GM21360 (cell line): ENCODE data around the gene KCNAB3.
A peak's percentile ranks its signal among the peaks of the same experiment; 100 is the strongest.

Source experiments
- ATAC-seq: cut with Tn5 transposase; IDR thresholded peaks from one replicate; pipeline ENCODE4 v1.9.1; 2021; ENCODE audit warnings: mild to moderate bottlenecking, moderate library complexity; ENCODE audit not compliant: unreplicated experiment

Gene KCNAB3

DNA sequence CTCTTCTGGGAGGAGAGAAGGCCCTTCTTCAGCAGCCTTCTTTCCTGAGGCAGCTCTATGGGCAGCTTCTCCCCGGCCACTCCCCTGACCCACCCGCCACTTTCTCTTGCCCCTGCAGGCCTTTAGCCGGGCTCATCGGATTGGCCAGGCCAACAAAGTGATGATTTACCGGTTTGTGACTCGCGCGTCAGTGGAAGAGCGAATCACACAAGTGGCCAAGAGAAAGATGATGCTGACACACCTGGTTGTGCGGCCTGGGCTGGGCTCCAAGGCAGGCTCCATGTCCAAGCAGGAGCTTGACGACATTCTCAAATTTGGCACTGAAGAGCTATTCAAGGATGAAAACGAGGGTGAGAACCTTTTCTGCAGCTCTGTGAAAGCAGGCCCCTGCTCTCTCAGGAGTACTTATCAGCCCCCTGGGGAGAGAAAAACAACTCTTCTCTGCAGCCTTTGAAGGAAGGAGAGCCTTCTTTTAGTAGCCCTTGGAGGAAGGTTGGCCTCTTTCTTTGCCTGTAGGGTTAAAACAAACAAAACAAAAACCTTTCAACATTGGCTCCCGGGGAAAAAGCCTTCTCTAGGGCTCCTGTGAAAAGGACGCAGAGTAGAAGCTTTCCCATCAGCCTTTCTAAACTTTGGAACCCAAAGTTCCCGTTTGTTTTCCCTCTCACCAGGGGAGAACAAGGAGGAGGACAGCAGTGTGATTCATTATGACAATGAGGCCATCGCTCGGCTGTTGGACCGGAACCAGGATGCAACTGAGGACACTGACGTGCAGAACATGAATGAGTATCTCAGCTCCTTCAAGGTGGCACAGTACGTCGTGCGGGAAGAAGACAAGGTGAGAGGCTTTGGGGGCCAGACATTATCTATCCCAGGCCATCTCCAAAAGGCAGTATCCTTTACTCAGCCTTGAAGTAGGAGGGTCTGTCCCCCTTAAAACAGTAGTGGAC, 26.2 kb downstream of the KCNAB3 start:
- no peak for ATAC-seq

GRCh38 chr17:7897773-7898172, 31.9 kb downstream of the KCNAB3 start:
- ATAC-seq, result no peak

GRCh38 chr17:7897090-7897489, 32.6 kb downstream of the KCNAB3 start:
- ATAC-seq, result no peak

DNA sequence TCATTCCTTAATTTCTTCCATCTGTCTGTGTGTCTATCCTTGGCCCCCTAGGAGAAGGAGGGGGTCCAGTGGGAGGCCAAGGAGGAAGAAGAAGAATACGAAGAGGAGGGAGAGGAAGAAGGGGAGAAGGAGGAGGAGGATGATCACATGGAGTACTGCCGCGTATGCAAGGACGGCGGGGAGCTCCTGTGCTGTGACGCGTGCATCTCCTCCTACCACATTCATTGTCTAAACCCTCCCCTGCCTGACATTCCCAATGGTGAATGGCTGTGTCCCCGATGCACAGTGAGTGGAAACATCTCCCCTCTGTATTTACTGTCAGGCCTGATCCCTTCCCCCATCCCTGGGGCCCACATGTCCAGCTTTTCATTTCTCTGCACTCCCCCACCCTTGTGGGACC, 34.8 kb downstream of the KCNAB3 start:
- no peak for ATAC-seq

- ATAC-seq, result no peak
Observed at GRCh38 chr17:7894226-7894625, 35.4 kb downstream of the KCNAB3 start.

DNA sequence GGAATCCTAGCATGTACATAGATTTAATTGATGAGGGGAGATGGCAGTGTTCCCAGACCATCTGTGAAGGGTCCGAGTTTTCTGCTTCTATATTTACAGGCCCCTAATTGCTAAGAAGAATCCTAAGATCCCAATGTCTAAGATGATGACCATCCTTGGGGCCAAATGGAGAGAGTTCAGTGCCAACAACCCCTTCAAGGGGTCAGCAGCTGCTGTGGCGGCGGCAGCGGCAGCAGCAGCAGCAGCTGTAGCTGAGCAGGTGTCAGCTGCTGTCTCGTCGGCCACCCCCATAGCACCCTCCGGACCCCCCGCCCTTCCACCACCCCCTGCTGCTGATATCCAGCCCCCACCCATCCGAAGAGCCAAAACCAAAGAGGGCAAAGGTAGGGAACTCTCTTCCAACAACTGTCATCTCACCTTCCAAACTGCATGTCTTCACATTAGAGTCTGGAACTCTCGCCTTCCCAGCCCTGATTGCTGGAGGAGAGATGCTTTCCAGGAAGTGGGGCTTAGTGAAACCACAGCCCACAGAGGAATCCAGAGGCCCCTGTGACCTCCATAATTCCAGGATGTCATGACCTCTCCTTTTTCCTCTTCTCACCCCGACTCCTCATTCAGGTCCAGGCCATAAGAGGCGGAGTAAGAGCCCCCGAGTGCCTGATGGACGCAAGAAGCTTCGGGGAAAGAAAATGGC, 36.3 kb downstream of the KCNAB3 start:
- ATAC-seq, result no peak

GRCh38 chr17:7889166-7889955, 40.3 kb downstream of the KCNAB3 start:
- no peak for ATAC-seq

DNA sequence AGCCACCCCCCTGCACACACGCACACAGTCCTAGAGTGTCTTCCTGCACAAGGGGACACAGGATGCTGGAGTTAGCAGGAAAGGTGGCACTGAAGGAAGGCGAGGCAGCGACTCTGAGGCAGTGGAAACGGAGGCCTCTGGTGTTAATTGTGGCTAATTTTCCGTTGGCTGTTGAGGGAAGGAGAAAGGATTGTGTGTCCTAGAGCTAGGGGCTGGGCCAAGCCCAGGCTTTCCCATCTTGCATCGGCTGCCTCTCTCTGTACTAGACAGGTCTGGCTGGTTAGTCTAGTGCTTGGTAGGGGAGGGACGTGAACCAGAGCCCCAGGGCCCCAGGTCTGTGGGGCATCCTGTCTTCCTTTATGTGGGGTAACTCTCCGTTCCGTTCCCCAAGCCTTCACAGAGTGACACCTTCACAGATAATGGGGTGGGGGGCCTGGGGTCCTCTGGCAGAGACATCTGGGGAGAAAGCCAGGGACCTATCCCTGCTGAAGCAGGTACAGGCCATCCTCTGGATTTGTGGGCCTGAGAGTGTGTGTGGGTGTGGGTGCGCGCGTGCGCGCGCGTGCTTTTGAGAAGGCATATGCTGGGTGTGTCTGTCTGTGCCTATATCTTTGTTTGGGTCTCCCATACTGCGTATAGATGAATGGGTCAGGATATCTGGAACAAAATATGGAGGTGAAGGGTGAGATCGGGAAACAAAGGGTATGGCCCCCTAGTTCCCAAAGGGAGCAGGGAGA, 41.3 kb downstream of the KCNAB3 start, which contains the start of gene CHD3:
Gene CHD3, plus strand, starts transcription at position 606 of the 737 bp plus-strand sequence. CDS start 212 bp downstream, outside the sequence.
- ATAC-seq, result no peak

- peak; percentile 39 for ATAC-seq
Observed at GRCh38 chr17:7887482-7888183, 42.0 kb downstream of the KCNAB3 start.

- ATAC-seq, result no peak
Observed at GRCh38 chr17:7887038-7887481, 42.6 kb downstream of the KCNAB3 start.

DNA sequence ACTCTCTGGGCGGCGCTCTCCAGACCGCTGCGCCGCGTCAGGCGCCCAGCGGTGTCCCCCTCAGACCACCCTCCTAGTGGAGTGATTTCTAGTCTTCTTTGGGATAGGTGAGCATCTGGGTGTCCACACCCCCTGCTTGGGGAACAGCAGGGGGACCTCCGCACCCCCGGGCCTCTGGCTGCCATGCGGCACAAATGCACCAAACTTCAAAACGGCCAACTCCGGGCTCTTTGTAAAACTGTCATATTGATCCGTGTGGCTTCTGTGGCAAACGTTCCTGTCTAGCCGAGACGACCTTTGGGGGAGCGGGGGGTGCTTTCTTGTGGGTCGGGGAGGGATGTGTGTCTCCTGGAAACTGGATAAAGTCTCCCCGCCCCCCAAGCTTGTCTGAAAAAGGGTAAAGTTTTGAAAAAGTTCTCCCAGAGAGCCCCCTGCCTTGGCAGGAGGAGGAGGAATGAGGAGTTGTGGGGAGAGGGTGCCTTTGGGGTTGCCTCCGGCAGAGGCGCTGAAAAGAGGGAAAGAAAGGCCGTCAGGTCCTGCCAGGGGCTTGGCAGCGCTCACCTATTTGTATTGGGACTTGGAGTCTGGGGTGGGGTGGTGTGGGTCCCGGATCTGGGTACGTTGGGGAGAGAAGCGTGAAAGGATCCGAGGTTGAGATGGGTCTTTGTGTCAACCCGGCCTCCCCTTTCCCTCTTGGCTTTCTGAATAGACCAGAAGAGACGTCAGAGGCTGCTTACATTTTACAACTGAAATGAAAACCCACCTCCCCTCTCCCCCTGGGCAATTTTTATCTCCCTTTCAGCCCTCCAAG, 43.2 kb downstream of the KCNAB3 start:
- ATAC-seq, result no peak

GRCh38 chr17:7885367-7886226, 44.1 kb downstream of the KCNAB3 start:
- ATAC-seq, result no peak

DNA sequence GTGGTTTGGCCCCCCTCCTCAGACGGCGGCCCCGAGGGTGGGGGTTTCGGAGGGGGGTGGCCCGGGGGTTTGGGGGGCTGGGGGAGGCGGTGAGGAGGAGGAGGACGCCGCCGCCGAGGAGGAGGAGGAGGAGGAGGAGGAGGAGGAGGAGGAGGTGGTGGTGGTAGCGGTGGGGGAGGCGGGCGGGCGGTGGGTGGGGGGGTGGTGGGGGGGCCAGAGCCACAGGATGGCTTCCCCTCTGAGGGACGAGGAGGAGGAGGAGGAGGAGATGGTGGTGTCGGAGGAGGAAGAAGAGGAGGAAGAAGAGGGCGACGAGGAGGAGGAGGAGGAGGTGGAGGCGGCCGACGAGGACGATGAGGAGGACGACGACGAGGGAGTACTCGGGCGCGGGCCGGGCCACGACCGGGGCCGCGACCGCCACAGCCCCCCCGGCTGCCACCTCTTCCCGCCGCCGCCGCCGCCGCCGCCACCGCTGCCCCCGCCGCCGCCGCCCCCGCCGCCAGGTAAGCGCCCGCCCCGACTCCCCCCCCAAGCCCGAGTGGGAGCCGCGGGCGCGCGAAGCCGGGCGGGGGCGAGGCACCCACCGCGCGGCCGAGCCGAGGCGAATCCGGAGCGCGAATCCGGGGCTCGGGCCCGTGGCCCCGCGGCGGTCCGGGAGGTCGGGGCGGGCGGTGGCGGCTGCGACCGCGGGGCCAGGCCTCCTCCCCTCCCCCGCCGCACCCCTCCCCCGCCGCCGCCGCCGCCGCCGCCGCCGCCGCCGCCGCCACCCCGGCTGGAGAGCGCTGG, 44.9 kb downstream of the KCNAB3 start:
- ATAC-seq, result no peak

- ATAC-seq, result no peak
Observed at GRCh38 chr17:7883781-7884386, 45.8 kb downstream of the KCNAB3 start.

DNA sequence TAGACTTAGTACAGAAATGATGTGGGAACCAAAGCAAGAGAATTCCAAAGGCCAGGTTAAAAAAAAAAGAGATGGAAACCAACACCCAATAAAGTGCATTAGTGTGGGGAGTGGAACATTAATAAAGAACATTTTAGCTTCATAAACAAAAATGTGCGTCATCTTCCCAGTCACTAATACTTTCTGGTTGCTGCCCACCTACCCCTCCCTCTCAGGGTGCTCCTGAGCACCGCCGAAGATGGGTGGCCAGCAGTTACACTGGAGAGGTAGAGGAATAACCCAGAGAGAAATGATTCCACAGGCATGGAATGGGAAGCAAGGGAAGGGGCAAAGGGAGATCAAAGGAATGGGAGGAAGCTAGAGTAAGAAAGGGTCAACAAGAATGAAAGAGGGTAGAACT, 47.0 kb downstream of the KCNAB3 start:
- no peak for ATAC-seq

DNA sequence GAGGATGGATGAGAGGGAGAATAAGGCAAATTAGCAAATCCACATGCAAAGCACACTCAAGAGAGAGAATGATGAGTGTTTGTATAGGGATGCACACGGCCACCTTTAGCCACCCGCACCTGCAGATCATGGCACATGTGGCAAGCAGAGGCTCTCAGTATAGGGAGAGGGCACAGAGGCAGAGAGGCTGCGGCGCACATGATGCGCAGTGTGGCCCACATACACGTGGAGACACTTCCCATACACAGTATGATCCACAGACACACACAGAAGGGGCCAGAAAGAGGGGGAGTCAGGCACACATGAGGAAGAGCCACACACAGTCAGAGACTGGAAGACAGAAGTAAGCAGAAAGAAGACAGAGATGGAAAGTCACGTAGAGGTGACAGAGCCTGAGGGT, 47.6 kb downstream of the KCNAB3 start:
- ATAC-seq, result no peak
